Hepatocyte (in vitro differentiated cells): Measurements from ENCODE around the gene TMED4. TPM values are rescaled to one million over a fixed set of nuclear protein-coding genes. Genes with fewer than 3 reads are reported as not detected.
A peak's percentile ranks its signal among the peaks of the same experiment; 100 is the strongest.

Source experiments
- DNase-seq: peaks from one replicate; pipeline ENCODE4 v3.0.0-alpha.2; 2016; ENCODE audit warnings: low spot score
- H2AFZ ChIP-seq: fragments of 200-600 bp; sonication (generic); 2 replicates; pipeline ENCODE4 v1.6.0; 2016; ENCODE audit warnings: antibody characterized with exemption, mild to moderate bottlenecking
- H3K27ac ChIP-seq: fragments of 200-600 bp; sonication (generic); 2 replicates; pipeline ENCODE4 v1.5.1; 2016; ENCODE audit warnings: mild to moderate bottlenecking
- H3K27me3 ChIP-seq: fragments of 200-600 bp; sonication (generic); 2 replicates; pipeline ENCODE4 v1.6.1; 2016
- H3K36me3 ChIP-seq: fragments of 200-600 bp; sonication (generic); replicated peaks from 2 replicates; pipeline ENCODE4 v1.5.1; 2016; ENCODE audit warnings: low read depth; ENCODE audit not compliant: insufficient read depth
- H3K4me1 ChIP-seq: fragments of 200-600 bp; sonication (generic); 2 replicates; pipeline ENCODE4 v1.5.1; 2016; ENCODE audit warnings: mild to moderate bottlenecking, moderate library complexity; ENCODE audit not compliant: insufficient read depth
- H3K4me2 ChIP-seq: fragments of 200-600 bp; sonication (generic); 2 replicates; pipeline ENCODE4 v1.6.0; 2016
- H3K4me3 ChIP-seq: fragments of 200-600 bp; sonication (generic); 2 replicates; pipeline ENCODE4 v1.5.1; 2016; ENCODE audit warnings: mild to moderate bottlenecking
- H3K79me2 ChIP-seq: fragments of 200-600 bp; sonication (generic); 2 replicates; pipeline ENCODE4 v1.6.0; 2017; ENCODE audit warnings: mild to moderate bottlenecking
- H3K9me2 ChIP-seq: fragments of 200-600 bp; sonication (generic); replicated peaks from 2 replicates; pipeline ENCODE4 v1.6.0; 2017; ENCODE audit warnings: mild to moderate bottlenecking; ENCODE audit not compliant: insufficient read depth
- H3K9me3 ChIP-seq: fragments of 200-600 bp; sonication (generic); 2 replicates; pipeline ENCODE4 v1.5.1; 2016; ENCODE audit warnings: low read depth, mild to moderate bottlenecking
- H4K20me1 ChIP-seq: fragments of 200-600 bp; sonication (generic); 2 replicates; pipeline ENCODE4 v1.6.0; 2016; ENCODE audit warnings: mild to moderate bottlenecking; ENCODE audit not compliant: insufficient read depth, poor library complexity, severe bottlenecking
- EZH2 ChIP-seq: fragments of 200-600 bp; sonication (generic); IDR thresholded peaks from 2 replicates; pipeline ENCODE4 v1.6.1; 2016; ENCODE audit warnings: antibody characterized with exemption, mild to moderate bottlenecking, borderline replicate concordance
- EZH2phosphoT487 ChIP-seq: fragments of 200-600 bp; sonication (generic); IDR thresholded peaks from one replicate; pipeline ENCODE4 v1.6.1; 2018; ENCODE audit warnings: antibody characterized with exemption, mild to moderate bottlenecking, low read depth, moderate library complexity; ENCODE audit not compliant: unreplicated experiment, severe bottlenecking
- WGBS: methylation state at CpG from one replicate; pipeline ENCODE4 v1.1.6; 2016; ENCODE audit warnings: low lambda C conversion rate; ENCODE audit errors: missing lambda C conversion rate; 5-methylcytosine and 5-hydroxymethylcytosine counted together
- polyA plus RNA-seq: library from polyadenylated mRNA; unstranded; fragments of >200 nt; fragmentation: Nextera tagmentation; extraction: Ambion mirVana; gene quantifications from 2 replicates; pipeline ENCODE4 v1.2.1, GENCODE V29; 2016
- total RNA-seq: library from RNA; depleted of rRNA; stranded (reverse); fragments of >200 nt; gene quantifications from 2 replicates; pipeline ENCODE4 v1.2.3, GENCODE V29; 2014
- TF ChIP-seq, protein P1 (sequence below): fragments of 200-600 bp; sonication (generic); IDR thresholded peaks from 2 replicates; pipeline ENCODE4 v1.5.1; 2016; ENCODE audit warnings: antibody characterized with exemption, mild to moderate bottlenecking; ENCODE audit not compliant: poor library complexity

The TMED4 gene
- total and polyA plus RNA-seq, 2 experiments from 2014 or later, result 94.3 to 245 TPM

DNA sequence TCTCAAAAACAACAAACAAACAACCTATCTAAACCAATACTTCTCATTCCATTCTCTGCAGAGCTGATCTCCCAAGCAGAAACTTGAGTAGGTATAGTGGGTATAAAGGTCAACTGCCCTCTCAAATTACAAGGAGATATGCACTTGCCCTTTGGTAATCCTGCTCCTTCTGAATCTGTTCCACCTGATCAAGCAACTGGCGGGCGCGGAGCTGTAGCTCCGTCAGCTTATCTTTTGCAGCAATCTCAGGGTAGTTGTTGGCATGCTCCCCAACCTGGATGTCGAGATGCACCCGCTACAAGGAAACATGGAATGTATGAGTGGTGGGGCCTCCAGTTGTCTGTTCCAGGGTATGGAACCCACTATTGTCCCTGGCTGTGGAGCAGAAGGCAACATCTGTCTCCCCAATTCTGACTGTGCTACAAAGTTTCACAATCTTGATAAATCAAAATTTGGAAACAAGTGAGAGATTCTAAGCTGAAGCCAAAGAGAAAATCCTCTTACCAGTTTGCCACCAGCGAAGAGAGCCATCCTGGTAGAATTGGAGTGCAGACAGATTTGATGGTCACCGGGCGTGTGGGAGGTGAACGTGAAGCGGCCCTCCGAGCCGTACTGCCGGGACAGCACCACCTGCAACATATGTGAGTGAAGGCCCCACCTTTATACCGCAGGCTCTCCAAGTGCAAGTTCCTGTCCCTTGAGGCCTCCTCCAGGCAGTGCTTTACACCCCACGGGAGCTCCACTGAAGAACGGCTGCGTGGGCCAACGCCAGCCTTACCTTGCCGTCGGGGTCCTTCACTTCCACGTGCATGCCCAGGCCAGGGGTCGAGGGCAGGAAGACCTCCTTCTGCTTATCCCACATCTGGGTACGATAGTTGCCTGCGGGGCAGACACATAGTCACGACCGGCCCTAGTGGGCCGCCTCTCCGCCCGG, 819 bp downstream of the TMED4 start:
- 21% methylated on average over 30 of the region's 30 CpGs for WGBS
- no peaks in the 10 kb centered on the region for H3K36me3 ChIP-seq
- no peaks in the 10 kb centered on the region for H3K27me3 ChIP-seq
- TF ChIP-seq EZH2 (no peak), EZH2phosphoT487 (no peak)
- TF ChIP-seq, protein P1, sequence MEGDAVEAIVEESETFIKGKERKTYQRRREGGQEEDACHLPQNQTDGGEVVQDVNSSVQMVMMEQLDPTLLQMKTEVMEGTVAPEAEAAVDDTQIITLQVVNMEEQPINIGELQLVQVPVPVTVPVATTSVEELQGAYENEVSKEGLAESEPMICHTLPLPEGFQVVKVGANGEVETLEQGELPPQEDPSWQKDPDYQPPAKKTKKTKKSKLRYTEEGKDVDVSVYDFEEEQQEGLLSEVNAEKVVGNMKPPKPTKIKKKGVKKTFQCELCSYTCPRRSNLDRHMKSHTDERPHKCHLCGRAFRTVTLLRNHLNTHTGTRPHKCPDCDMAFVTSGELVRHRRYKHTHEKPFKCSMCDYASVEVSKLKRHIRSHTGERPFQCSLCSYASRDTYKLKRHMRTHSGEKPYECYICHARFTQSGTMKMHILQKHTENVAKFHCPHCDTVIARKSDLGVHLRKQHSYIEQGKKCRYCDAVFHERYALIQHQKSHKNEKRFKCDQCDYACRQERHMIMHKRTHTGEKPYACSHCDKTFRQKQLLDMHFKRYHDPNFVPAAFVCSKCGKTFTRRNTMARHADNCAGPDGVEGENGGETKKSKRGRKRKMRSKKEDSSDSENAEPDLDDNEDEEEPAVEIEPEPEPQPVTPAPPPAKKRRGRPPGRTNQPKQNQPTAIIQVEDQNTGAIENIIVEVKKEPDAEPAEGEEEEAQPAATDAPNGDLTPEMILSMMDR, result no peak
- H3K27ac ChIP-seq, result peak overlapping the region; percentile 85
- peak; percentile 45 for DNase-seq
- peak overlapping the region; percentile 53 for H3K4me3 ChIP-seq
- peak overlapping the region; percentile 91 for H3K4me2 ChIP-seq
- H2AFZ ChIP-seq, result peak overlapping the region; percentile 42
- H3K9me2 ChIP-seq, result no peaks in the 10 kb centered on the region
- peaks cover 39% of the 10 kb centered on the region for H3K79me2 ChIP-seq
- no peaks in the 10 kb centered on the region for H4K20me1 ChIP-seq
- no peaks in the 10 kb centered on the region for H3K9me3 ChIP-seq
- H3K4me1 ChIP-seq, result peaks cover 8% of the 10 kb centered on the region

DNA sequence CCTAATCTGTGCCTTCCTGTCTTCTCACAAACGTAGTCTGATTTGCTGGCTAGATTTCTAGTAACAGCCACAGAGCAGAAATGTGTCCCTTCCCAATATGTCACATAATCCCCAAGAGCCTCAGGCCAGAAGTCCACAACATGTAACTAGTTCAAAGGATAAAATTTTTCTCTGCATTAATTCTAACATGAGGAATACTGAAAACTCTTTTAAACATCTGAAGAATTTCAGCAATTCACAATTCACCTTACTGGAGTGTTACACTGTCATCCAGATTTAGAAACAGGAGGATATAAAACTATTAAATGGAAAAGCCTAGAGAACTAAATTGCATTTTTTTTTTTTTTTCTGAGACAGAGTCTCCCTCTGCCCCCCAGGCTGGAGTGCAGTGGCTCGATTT, 5.8 kb downstream of the TMED4 start:
- Histone ChIP-seq H3K27ac (no peak overlapping the region), H4K20me1 (no peaks in the 10 kb centered on the region), H3K9me2 (no peaks in the 10 kb centered on the region), H3K79me2 (peaks cover 69% of the 10 kb centered on the region), H2AFZ (no peak overlapping the region), H3K27me3 (no peaks in the 10 kb centered on the region), H3K4me2 (no peak overlapping the region), H3K9me3 (no peaks in the 10 kb centered on the region), H3K36me3 (no peaks in the 10 kb centered on the region), H3K4me1 (peaks cover 21% of the 10 kb centered on the region), H3K4me3 (no peak overlapping the region)
- DNase-seq, result no peak
- TF ChIP-seq, protein P1, result no peak
- no peak for TF ChIP-seq EZH2
- 94% methylated on average over 2 of the region's 2 CpGs for WGBS

DNA sequence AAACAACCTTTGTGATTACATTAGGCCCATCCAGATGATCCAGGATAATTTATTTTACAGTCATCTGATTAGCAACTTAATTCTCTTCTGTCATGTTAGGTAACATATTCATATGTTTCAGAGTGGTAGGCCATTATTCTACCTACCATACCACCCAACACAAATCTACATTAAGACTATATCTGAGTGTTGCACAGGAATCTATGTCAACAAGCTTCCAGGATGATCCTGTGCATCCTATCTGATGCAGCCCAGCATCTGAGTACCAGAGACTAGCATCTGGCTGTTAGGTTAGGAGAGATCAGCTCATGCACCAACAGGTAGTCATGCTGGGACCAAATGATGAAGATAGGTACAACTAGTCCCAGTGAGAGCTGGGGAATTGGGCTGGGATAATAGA, 7.0 kb downstream of the TMED4 start:
- Histone ChIP-seq H3K36me3 (no peaks in the 10 kb centered on the region), H3K4me2 (peak overlapping the region; percentile 90), H3K79me2 (peaks cover 67% of the 10 kb centered on the region), H3K9me2 (no peaks in the 10 kb centered on the region), H3K27me3 (no peaks in the 10 kb centered on the region), H3K9me3 (no peaks in the 10 kb centered on the region), H2AFZ (no peak overlapping the region), H3K4me3 (no peak overlapping the region), H3K27ac (peak overlapping the region; percentile 88), H3K4me1 (peaks cover 13% of the 10 kb centered on the region), H4K20me1 (no peaks in the 10 kb centered on the region)
- TF ChIP-seq EZH2, result no peak
- TF ChIP-seq EZH2phosphoT487, result no peak
- TF ChIP-seq, protein P1, result no peak
- DNase-seq, result no peak
